IMR-90 (cell line): ENCODE data around the gene SPP1. TPM values are rescaled to one million over a fixed set of nuclear protein-coding genes. Genes with fewer than 3 reads are reported as not detected.
A peak's percentile ranks its signal among the peaks of the same experiment; 100 is the strongest.

Experiments used
- ATAC-seq: fragments of 200-7000 bp; cut with Tn5 transposase; 2 replicates; pipeline ENCODE4 v1.9.1; 2020; ENCODE audit warnings: low read depth, mild to moderate bottlenecking, moderate library complexity
- BruUV-seq: library from RNA; stranded (reverse); fragments of 400-500 nt; replicated peaks from 2 replicates; lab custom pipeline; 2021; lab: Mats Ljungman, UMichigan
- CTCF ChIA-PET: fragments of 300-600 bp; formaldehyde crosslinking; extraction: SDS; loops from one replicate; lab custom pipeline; 2021; ENCODE audit warnings: antibody characterized with exemption; lab: Yijun Ruan, JAX
- POLR2A ChIA-PET: fragments of 300-600 bp; sonication (Branson Sonifier 250); formaldehyde crosslinking; loops from one replicate; lab custom pipeline; 2022; ENCODE audit warnings: antibody characterized with exemption; ENCODE audit not compliant: unreplicated experiment; lab: Charles Lee
- DNase-seq: peaks from one replicate; pipeline ENCODE4 v3.0.0; 2013
- H2AFZ ChIP-seq: replicated peaks from 2 replicates; pipeline ENCODE3; 2013; ENCODE audit warnings: low read length, mild to moderate bottlenecking; ENCODE audit not compliant: poor library complexity
- H2AK5ac ChIP-seq: 2 replicates; pipeline ENCODE4 v1.6.1; 2013; ENCODE audit warnings: low read depth, low read length, inconsistent platforms
- H2AK9ac ChIP-seq: replicated peaks from 2 replicates; pipeline ENCODE3; 2013; ENCODE audit warnings: mild to moderate bottlenecking, low read depth, low read length, moderate library complexity; ENCODE audit not compliant: poor library complexity
- H2BK120ac ChIP-seq: 2 replicates; pipeline ENCODE4 v1.6.1; 2013; ENCODE audit warnings: low read depth, low read length, inconsistent platforms
- H2BK15ac ChIP-seq: 3 replicates; pipeline ENCODE4 v1.6.1; 2013; ENCODE audit warnings: low read depth, low read length, inconsistent platforms
- H2BK20ac ChIP-seq: 2 replicates; pipeline ENCODE4 v1.6.1; 2013; ENCODE audit warnings: low read depth, mild to moderate bottlenecking, inconsistent platforms, low read length, moderate library complexity
- H2BK5ac ChIP-seq: 2 replicates; pipeline ENCODE4 v1.6.1; 2013; ENCODE audit warnings: mild to moderate bottlenecking, low read depth, low read length, inconsistent platforms; ENCODE audit not compliant: poor library complexity, severe bottlenecking
- H3K14ac ChIP-seq: replicated peaks from 2 replicates; pipeline ENCODE4 v1.6.1; 2013; ENCODE audit warnings: low read depth, low read length, inconsistent platforms
- H3K18ac ChIP-seq: 2 replicates; pipeline ENCODE4 v1.6.1; 2013; ENCODE audit warnings: low read depth, low read length, control low read depth
- H3K23ac ChIP-seq: 2 replicates; pipeline ENCODE4 v1.6.1; 2013; ENCODE audit warnings: low read depth, low read length, inconsistent platforms
- H3K27ac ChIP-seq: 2 replicates; pipeline ENCODE4 v1.5.1; 2013; ENCODE audit warnings: mild to moderate bottlenecking, control low read depth, low read length; ENCODE audit not compliant: insufficient read depth
- H3K27me3 ChIP-seq: 2 replicates; pipeline ENCODE4 v1.6.1; 2013; ENCODE audit warnings: low read length; ENCODE audit not compliant: control insufficient read depth, insufficient read depth
- H3K36me3 ChIP-seq: 2 replicates; pipeline ENCODE4 v1.6.1; 2013; ENCODE audit warnings: low read length, mixed read lengths; ENCODE audit not compliant: control insufficient read depth, insufficient read depth
- H3K4ac ChIP-seq: 2 replicates; pipeline ENCODE4 v1.6.1; 2013; ENCODE audit warnings: low read depth, low read length, inconsistent platforms
- H3K4me1 ChIP-seq: 2 replicates; pipeline ENCODE4 v1.6.1; 2013; ENCODE audit warnings: low read length, mixed read lengths; ENCODE audit not compliant: control insufficient read depth, insufficient read depth
- H3K4me2 ChIP-seq: 2 replicates; pipeline ENCODE4 v1.6.1; 2013; ENCODE audit warnings: low read depth, mild to moderate bottlenecking, control low read depth, low read length, moderate library complexity
- H3K4me3 ChIP-seq: 2 replicates; pipeline ENCODE4 v1.5.1; 2013; ENCODE audit warnings: low read depth, mild to moderate bottlenecking, control low read depth, low read length, moderate library complexity; ENCODE audit not compliant: insufficient read depth
- H3K56ac ChIP-seq: 2 replicates; pipeline ENCODE4 v1.6.1; 2013; ENCODE audit warnings: low read length, inconsistent platforms; ENCODE audit not compliant: insufficient read depth; ENCODE audit errors: extremely low read depth
- H3K79me1 ChIP-seq, 2 experiments: 2 replicates each; pipeline ENCODE4 v1.6.1; 2013; ENCODE audit warnings: low read length in 2 of 2, inconsistent platforms in 1 of 2, low read depth in 1 of 2
- H3K9ac ChIP-seq: 2 replicates; pipeline ENCODE4 v1.6.1; 2013; ENCODE audit warnings: low read depth, low read length, control low read depth
- H3K9me1 ChIP-seq: 2 replicates; pipeline ENCODE4 v1.6.1; 2013; ENCODE audit warnings: low read length, inconsistent platforms; ENCODE audit not compliant: insufficient read depth
- H3K9me3 ChIP-seq: 2 replicates; pipeline ENCODE4 v1.6.1; 2013; ENCODE audit warnings: low read length; ENCODE audit not compliant: control insufficient read depth, insufficient read depth
- H4K20me1 ChIP-seq: 2 replicates; pipeline ENCODE4 v1.6.1; 2013; ENCODE audit warnings: low read length, inconsistent platforms; ENCODE audit not compliant: insufficient read depth
- H4K5ac ChIP-seq: 2 replicates; pipeline ENCODE4 v1.6.1; 2013; ENCODE audit warnings: mild to moderate bottlenecking, low read depth, low read length, control low read depth
- H4K8ac ChIP-seq, 2 experiments: 2 replicates each; pipeline ENCODE4 v1.6.1; 2013; ENCODE audit warnings: low read depth in 2 of 2, low read length in 2 of 2, control low read depth in 1 of 2, inconsistent platforms in 1 of 2
- H4K91ac ChIP-seq: 2 replicates; pipeline ENCODE4 v1.6.1; 2013; ENCODE audit warnings: low read depth, low read length, inconsistent platforms; ENCODE audit not compliant: insufficient read depth
- CEBPB ChIP-seq: IDR thresholded peaks from 2 replicates; pipeline ENCODE4 v1.6.1; 2012; ENCODE audit warnings: low read depth, low read length, improper control_type of control experiment
- FOS ChIP-seq: fragments of 150-350 bp; IDR thresholded peaks from 2 replicates; pipeline ENCODE4 v1.6.1; 2016; ENCODE audit warnings: low read depth, low read length
- RAD21 ChIP-seq: IDR thresholded peaks from 2 replicates; pipeline ENCODE4 v1.6.1; 2012; ENCODE audit warnings: low read length, improper control_type of control experiment
- SMC3 ChIP-seq: fragments of 150-350 bp; IDR thresholded peaks from 2 replicates; pipeline ENCODE4 v1.6.1; 2016; ENCODE audit warnings: low read depth, mild to moderate bottlenecking, antibody characterized with exemption, low read length, moderate library complexity
- WGBS, 2 experiments: methylation state at CpG; one replicate each; pipeline versions ENCODE4 v1.1.5 to v1.1.7; 2013; ENCODE audit warnings: missing lambda C conversion rate in 2 of 2; ENCODE audit not compliant: insufficient read length in 1 of 2; ENCODE audit errors: extremely low coverage in 2 of 2; 5-methylcytosine and 5-hydroxymethylcytosine counted together
- dilution Hi-C: fragments of 300-500 bp; cut with HindIII; formaldehyde crosslinking; loops from one replicate; pipeline ENCODE4 v1.14.3; 2018; ENCODE audit warnings: low sequenced_read_pairs; ENCODE audit not compliant: unreplicated experiment
- in situ Hi-C: fragments of 300-500 bp; cut with MboI; formaldehyde crosslinking; loops from 3 replicates; pipeline ENCODE4 v1.14.3; 2019; ENCODE audit warnings: low sequenced_read_pairs, inconsistent platforms, mixed read lengths
- intact Hi-C: fragments of 100-400 bp; cut with micrococcal nuclease; formaldehyde crosslinking; loops from 2 replicates; pipeline ENCODE4 v1.10.0; 2022
- polyA plus RNA-seq, 3 experiments: library from polyadenylated mRNA; depleted of rRNA; stranded (reverse); fragments of >200 nt; gene quantifications; 2 replicates each; pipeline ENCODE4 v1.2.3, GENCODE V29; 2012; ENCODE audit warnings: low replicate concordance in 1 of 3
- total RNA-seq: library from RNA; depleted of rRNA; stranded (reverse); fragments of >200 nt; gene quantifications from 2 replicates; pipeline ENCODE4 v1.2.3, GENCODE V29; 2012
- TF ChIP-seq, protein P1 (sequence below): fragments of 150-350 bp; IDR thresholded peaks from 2 replicates; pipeline ENCODE4 v1.6.1; 2016; ENCODE audit warnings: low read depth, mild to moderate bottlenecking, low read length, moderate library complexity, borderline replicate concordance

SPP1 gene
- total and polyA plus RNA-seq, 2 of the 4 experiments (the other 2 are of a cell fraction): 0.18 to 0.50 TPM

DNA sequence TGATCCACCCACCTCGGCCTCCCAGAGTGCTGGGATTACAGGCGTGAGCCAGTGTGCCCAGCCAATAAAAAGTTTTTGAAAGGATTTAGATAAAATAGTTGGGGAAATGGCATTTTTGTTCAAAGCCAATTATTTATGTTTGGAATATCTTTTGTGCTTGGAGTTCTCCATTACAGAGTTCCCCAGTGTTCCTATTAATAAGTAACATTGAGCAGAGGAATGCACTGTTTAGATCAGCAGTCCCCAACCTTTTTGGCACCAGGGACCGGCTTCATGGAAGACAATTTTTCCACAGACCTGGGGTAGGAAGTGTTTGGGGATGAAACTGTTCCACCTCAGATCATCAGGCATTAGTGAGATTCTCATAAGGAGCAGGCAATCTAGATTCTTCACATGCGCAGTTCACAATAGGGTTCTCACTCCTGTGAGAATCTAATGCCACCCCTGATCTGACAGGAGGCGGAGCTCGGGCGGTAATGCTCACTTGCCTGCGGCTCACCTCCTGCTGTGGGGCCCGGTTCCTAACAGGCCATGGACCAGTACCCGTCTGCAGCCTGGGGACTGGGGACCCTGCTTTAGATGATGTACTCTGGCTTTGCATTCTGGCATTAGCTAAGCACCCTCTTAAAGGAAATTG, 40.3 kb downstream of the SPP1 start (continued):
- TF ChIP-seq RAD21: no peak

DNA sequence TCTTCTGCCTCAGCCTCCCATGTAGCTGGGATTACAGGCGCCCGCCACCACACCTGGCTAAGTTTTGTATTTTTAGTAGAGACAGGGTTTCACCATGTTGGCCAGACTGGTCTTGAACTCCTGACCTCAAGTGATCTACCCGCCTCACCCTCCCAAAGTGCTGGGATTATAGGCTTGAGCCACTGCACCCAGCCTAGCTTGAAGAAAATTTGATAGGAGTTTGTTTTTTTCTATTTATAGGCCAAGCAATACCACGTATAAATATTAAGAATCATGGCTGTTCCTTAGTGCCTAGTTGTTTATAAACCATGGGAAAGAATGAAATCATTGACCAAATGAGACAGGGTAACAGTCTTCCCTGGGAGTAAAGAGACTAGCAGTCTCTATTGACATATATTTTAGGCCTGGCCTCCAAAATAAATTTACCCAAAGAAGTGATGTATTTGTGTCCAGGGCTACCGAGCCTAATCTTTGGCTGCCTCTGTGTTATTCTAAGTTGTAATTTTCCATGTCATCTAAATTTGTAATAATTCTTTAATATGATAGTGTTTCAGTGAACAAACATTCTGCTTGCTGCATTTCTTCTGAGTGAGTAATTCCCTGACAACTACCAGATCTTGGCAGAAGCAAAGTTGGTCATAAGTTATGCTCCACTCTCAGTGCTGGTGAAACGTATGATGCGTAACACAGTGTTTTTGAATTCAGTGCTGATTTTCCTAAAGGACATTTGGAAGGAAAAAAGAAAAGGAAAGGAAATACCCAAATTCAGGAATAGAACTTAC, 42.2 kb downstream of the SPP1 start:
- Histone ChIP-seq H3K18ac (peak overlapping the region; percentile 63; the same call in 1 of the 2 replicates), H3K4me3 (no peak overlapping the region), H3K9ac (no peak overlapping the region), H3K36me3 (peaks cover 6% of the 10 kb centered on the region), H3K9me1 (peaks cover 24% of the 10 kb centered on the region), H3K4ac (peak overlapping the region; percentile 13; the same call in 1 of the 2 replicates), H2BK15ac (no peak overlapping the region), H2AK9ac (no peak overlapping the region), H2AK5ac (no peak overlapping the region), H3K27ac (0 out of 2 replicates have a peak overlapping the region, but pooled peaks have one; percentile 28), H3K4me1 (peaks cover 21% of the 10 kb centered on the region), H3K56ac (no peak overlapping the region), H3K9me3 (no peaks in the 10 kb centered on the region), H2AFZ (no peak overlapping the region), H3K79me1 (peaks cover 43 to 74% of the 10 kb centered on the region in 2 experiments), H3K14ac (no peak overlapping the region), H3K4me2 (peak overlapping the region; percentile 79), H4K8ac (no peak overlapping the region), H3K27me3 (no peaks in the 10 kb centered on the region), H2BK5ac (peak overlapping the region; percentile 93), H2BK120ac (no peak overlapping the region), H4K20me1 (peaks cover 18% of the 10 kb centered on the region; the same call in 1 of the 2 replicates), H4K91ac (no peak overlapping the region), H4K5ac (no peak overlapping the region), H3K23ac (no peak overlapping the region), H2BK20ac (peak overlapping the region; percentile 8; the same call in 1 of the 2 replicates)
- peak; percentile 87 for ATAC-seq
- ChIA-PET CTCF (interaction anchor here (0.9 kb wide), 1 partner anchor 552 kb away, joined by 5 read pairs; no protein-coding TSS in a partner anchor), POLR2A (no interaction called here)
- no CpG with 5 or more reads among the region's 7 CpGs for WGBS, 2 experiments
- TF ChIP-seq SMC3: no peak
- TF ChIP-seq CEBPB: peak; percentile 56
- peak; percentile 64; the same call in 1 of the 2 replicates for TF ChIP-seq FOS
- TF ChIP-seq, protein P1, sequence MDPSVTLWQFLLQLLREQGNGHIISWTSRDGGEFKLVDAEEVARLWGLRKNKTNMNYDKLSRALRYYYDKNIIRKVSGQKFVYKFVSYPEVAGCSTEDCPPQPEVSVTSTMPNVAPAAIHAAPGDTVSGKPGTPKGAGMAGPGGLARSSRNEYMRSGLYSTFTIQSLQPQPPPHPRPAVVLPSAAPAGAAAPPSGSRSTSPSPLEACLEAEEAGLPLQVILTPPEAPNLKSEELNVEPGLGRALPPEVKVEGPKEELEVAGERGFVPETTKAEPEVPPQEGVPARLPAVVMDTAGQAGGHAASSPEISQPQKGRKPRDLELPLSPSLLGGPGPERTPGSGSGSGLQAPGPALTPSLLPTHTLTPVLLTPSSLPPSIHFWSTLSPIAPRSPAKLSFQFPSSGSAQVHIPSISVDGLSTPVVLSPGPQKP: no peak
- in situ Hi-C loops: no loop called here
- BruUV-seq: no TSS peak
- DNase-seq: peak; percentile 98
- dilution Hi-C loops: no loop called here
- intact Hi-C loops: loop anchor here (1.0 kb wide), 1 partner anchor 11 kb away; no protein-coding TSS in a partner anchor
